ENCODE results near the gene TTBK1.

TTBK1 gene

DNA sequence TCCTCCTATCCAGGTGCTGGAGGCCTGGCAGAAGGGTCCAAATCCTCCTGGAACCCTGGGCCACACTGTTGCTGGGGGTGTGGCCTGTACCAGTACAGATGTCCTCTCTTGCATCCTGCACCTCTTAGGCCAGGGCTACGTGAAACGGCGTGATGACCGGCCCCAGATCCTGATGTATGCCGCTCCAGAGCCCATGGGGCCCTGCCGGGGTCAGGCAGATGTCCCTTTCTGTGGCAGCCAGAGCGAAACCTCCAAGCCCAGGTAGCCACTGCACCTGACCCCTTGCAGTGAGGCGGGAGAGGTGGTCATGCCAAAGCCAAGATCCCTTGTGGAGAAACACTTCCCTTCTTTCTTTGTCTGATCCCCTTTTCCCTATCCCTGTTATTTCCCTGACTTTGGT lies 28.2 kb upstream of the TTBK1 start:
- TF ChIP-seq, protein P1, sequence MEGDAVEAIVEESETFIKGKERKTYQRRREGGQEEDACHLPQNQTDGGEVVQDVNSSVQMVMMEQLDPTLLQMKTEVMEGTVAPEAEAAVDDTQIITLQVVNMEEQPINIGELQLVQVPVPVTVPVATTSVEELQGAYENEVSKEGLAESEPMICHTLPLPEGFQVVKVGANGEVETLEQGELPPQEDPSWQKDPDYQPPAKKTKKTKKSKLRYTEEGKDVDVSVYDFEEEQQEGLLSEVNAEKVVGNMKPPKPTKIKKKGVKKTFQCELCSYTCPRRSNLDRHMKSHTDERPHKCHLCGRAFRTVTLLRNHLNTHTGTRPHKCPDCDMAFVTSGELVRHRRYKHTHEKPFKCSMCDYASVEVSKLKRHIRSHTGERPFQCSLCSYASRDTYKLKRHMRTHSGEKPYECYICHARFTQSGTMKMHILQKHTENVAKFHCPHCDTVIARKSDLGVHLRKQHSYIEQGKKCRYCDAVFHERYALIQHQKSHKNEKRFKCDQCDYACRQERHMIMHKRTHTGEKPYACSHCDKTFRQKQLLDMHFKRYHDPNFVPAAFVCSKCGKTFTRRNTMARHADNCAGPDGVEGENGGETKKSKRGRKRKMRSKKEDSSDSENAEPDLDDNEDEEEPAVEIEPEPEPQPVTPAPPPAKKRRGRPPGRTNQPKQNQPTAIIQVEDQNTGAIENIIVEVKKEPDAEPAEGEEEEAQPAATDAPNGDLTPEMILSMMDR (IDR thresholded peaks at IDR 0.05; ENCODE audit: insufficient read depth, low read length), result no peak
- H3K27ac ChIP-seq (replicated peaks), result no peak overlapping the region
- DNase-seq (ENCODE audit: low read depth in 1 of 2, low spot score in 1 of 2), result no peak
- no peaks in the 10 kb centered on the region for H3K27me3 ChIP-seq (ENCODE audit: insufficient read depth, poor library complexity, severe bottlenecking)
- no peak overlapping the region for H3K4me3 ChIP-seq (replicated peaks; ENCODE audit: insufficient read depth, low read length)

DNA sequence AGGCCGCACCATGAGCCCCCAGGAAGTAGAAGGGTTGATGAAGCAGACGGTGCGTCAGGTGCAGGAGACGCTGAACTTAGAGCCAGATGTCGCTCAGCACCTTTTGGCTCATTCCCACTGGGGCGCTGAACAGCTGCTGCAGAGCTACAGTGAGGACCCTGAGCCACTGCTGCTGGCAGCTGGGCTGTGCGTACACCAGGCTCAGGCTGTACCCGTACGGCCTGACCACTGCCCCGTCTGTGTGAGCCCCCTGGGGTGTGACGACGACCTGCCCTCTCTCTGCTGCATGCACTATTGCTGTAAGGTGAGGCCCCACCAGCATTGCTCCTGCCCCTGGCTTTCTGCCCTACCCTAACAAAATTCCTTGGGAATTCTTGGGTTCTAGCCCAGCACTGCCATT lies 27.1 kb upstream of the TTBK1 start:
- Histone ChIP-seq H3K27me3 (ENCODE audit: insufficient read depth, poor library complexity, severe bottlenecking) (no peaks in the 10 kb centered on the region), H3K27ac (replicated peaks) (no peak overlapping the region), H3K4me3 (replicated peaks; ENCODE audit: insufficient read depth, low read length) (no peak overlapping the region)
- DNase-seq (ENCODE audit: low read depth in 1 of 2, low spot score in 1 of 2), result no peak
- TF ChIP-seq GABPA (IDR thresholded peaks at IDR 0.05; ENCODE audit: low read depth) (no peak), POLR2AphosphoS5 (IDR thresholded peaks at IDR 0.05; ENCODE audit: low read depth) (no peak), SPI1 (IDR thresholded peaks at IDR 0.05; ENCODE audit: borderline replicate concordance, low read depth) (no peak)
- TF ChIP-seq, protein P2, sequence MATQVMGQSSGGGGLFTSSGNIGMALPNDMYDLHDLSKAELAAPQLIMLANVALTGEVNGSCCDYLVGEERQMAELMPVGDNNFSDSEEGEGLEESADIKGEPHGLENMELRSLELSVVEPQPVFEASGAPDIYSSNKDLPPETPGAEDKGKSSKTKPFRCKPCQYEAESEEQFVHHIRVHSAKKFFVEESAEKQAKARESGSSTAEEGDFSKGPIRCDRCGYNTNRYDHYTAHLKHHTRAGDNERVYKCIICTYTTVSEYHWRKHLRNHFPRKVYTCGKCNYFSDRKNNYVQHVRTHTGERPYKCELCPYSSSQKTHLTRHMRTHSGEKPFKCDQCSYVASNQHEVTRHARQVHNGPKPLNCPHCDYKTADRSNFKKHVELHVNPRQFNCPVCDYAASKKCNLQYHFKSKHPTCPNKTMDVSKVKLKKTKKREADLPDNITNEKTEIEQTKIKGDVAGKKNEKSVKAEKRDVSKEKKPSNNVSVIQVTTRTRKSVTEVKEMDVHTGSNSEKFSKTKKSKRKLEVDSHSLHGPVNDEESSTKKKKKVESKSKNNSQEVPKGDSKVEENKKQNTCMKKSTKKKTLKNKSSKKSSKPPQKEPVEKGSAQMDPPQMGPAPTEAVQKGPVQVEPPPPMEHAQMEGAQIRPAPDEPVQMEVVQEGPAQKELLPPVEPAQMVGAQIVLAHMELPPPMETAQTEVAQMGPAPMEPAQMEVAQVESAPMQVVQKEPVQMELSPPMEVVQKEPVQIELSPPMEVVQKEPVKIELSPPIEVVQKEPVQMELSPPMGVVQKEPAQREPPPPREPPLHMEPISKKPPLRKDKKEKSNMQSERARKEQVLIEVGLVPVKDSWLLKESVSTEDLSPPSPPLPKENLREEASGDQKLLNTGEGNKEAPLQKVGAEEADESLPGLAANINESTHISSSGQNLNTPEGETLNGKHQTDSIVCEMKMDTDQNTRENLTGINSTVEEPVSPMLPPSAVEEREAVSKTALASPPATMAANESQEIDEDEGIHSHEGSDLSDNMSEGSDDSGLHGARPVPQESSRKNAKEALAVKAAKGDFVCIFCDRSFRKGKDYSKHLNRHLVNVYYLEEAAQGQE (IDR thresholded peaks at IDR 0.05; ENCODE audit: insufficient replicate concordance, low read depth), result no peak
- TF ChIP-seq, protein P1 (IDR thresholded peaks at IDR 0.05; ENCODE audit: insufficient read depth, low read length), result no peak

GRCh38 chr6:43217351-43217750 lies 25.9 kb upstream of the TTBK1 start:
- no peak for DNase-seq (ENCODE audit: low read depth in 1 of 2, low spot score in 1 of 2)
- Histone ChIP-seq H3K27ac (replicated peaks) (no peak overlapping the region), H3K4me3 (replicated peaks; ENCODE audit: insufficient read depth, low read length) (no peak overlapping the region), H3K27me3 (ENCODE audit: insufficient read depth, poor library complexity, severe bottlenecking) (no peaks in the 10 kb centered on the region)
- no peak for TF ChIP-seq POLR2AphosphoS5 (IDR thresholded peaks at IDR 0.05; ENCODE audit: low read depth)
- TF ChIP-seq SPI1 (IDR thresholded peaks at IDR 0.05; ENCODE audit: borderline replicate concordance, low read depth), result no peak
- TF ChIP-seq, protein P2 (IDR thresholded peaks at IDR 0.05; ENCODE audit: insufficient replicate concordance, low read depth), result no peak
- TF ChIP-seq, protein P1 (IDR thresholded peaks at IDR 0.05; ENCODE audit: insufficient read depth, low read length), result no peak
- no peak for TF ChIP-seq GABPA (IDR thresholded peaks at IDR 0.05; ENCODE audit: low read depth)

DNA sequence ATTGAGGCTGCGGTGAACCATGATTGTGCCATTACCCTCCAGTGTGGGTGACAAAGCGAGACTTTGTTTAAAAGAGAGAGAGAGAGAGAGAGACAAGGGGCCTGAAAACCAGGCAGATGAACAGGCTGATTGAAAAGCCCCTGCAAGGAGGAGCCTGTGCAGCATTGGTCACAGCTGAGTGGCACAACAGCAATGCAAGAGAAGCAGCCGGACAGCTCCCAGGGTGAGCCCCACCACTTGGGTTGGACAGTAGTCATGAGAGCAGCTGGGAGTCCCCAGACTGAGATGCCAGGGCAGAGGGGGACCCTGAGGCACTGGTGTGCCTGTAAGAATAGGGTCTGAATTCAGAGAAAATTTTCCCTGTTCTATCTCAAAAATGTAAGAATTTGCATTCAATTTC lies 24.2 kb upstream of the TTBK1 start:
- TF ChIP-seq GABPA (IDR thresholded peaks at IDR 0.05; ENCODE audit: low read depth), result no peak
- TF ChIP-seq, protein P1 (IDR thresholded peaks at IDR 0.05; ENCODE audit: insufficient read depth, low read length), result no peak
- TF ChIP-seq, protein P2 (IDR thresholded peaks at IDR 0.05; ENCODE audit: insufficient replicate concordance, low read depth), result no peak
- TF ChIP-seq SPI1 (IDR thresholded peaks at IDR 0.05; ENCODE audit: borderline replicate concordance, low read depth), result no peak
- Histone ChIP-seq H3K27ac (replicated peaks) (no peak overlapping the region), H3K27me3 (ENCODE audit: insufficient read depth, poor library complexity, severe bottlenecking) (no peaks in the 10 kb centered on the region), H3K4me3 (replicated peaks; ENCODE audit: insufficient read depth, low read length) (no peak overlapping the region)
- DNase-seq (ENCODE audit: low read depth in 1 of 2, low spot score in 1 of 2), result no peak
